HUES48 (cell line): Measurements from ENCODE around the gene C1QL4.
A peak's percentile ranks its signal among the peaks of the same experiment; 100 is the strongest.
"Not testable (repeated sequence)": the region's sequence is repeated elsewhere in the genome, so short reads cannot be mapped to it uniquely, and the experiment has no call there.

ENCODE experiments used
- H3K27ac ChIP-seq: one replicate; pipeline ENCODE4 v1.7.0; 2013; ENCODE audit warnings: low read depth, low read length, inconsistent platforms
- H3K27me3 ChIP-seq: 2 replicates; pipeline ENCODE4 v1.6.1; 2013; ENCODE audit warnings: mild to moderate bottlenecking, low read length; ENCODE audit not compliant: control insufficient read depth, insufficient read depth
- H3K36me3 ChIP-seq: 2 replicates; pipeline ENCODE4 v1.6.1; 2013; ENCODE audit warnings: low read length; ENCODE audit not compliant: control insufficient read depth, insufficient read depth
- H3K4me1 ChIP-seq: 2 replicates; pipeline ENCODE4 v1.6.1; 2013; ENCODE audit warnings: mild to moderate bottlenecking, low read length; ENCODE audit not compliant: control insufficient read depth, insufficient read depth
- H3K4me3 ChIP-seq: 2 replicates; pipeline ENCODE4 v1.5.1; 2013; ENCODE audit warnings: mild to moderate bottlenecking, low read depth, low read length
- H3K9ac ChIP-seq: 2 replicates; pipeline ENCODE4 v1.6.1; 2013; ENCODE audit warnings: mild to moderate bottlenecking, low read depth, low read length, moderate library complexity
- H3K9me3 ChIP-seq: 2 replicates; pipeline ENCODE4 v1.6.1; 2013; ENCODE audit warnings: low read length; ENCODE audit not compliant: control insufficient read depth, insufficient read depth

C1QL4 gene

DNA sequence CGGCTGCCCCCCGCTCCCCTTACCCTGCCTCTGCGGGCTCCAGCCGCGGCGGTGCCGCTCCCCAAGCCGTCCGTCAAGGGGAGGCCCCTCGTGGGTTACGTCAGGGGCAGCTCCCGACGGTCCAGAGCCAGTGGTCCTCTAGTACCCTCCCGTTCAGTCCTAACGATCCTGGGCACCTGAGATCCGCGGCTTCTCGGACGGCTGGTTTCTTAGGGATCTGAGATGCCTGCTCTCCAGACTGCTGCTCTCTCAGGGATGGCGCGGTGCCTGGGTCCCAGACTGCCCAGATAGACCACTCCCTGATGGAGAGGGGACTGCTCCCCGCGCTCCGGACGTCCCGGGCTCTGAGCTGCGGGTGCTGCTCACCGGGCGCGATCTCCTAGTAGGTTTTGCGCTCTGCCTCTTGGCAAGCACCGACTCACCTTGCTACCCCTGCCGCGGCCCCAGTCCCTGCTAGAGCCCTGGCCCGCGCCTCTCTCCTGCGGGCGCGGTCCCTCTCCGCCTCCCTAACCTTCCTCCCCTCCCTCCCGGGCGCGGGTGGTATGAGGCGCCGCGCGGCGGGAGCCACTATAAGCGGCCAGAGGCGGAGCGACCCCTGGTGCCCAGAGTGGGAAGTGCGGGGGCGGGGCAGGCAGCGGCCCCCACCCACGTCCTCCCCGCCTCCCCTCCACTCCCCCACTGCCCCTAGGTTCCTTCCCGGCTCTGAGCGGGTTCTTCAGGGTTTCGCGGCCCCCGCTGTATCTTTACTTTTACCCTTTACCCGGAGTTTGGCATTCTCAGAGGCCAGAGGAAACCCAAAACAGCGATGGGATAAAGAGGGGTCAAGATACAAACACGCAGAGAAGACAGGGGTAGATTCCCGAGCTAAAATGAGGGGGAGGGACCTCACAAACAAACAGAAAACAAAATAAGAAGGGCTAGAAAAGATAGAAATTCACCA, at the start of gene C1QL4:
Gene C1QL4 (minus strand): TSS at position 544 of the 940 bp plus-strand sequence. CDS start 711 bp downstream, outside the sequence.
- H3K27me3 ChIP-seq = peaks cover 100% of the 10 kb centered on the region
- no peak within 1 kb of the TSS for H3K9ac ChIP-seq

DNA sequence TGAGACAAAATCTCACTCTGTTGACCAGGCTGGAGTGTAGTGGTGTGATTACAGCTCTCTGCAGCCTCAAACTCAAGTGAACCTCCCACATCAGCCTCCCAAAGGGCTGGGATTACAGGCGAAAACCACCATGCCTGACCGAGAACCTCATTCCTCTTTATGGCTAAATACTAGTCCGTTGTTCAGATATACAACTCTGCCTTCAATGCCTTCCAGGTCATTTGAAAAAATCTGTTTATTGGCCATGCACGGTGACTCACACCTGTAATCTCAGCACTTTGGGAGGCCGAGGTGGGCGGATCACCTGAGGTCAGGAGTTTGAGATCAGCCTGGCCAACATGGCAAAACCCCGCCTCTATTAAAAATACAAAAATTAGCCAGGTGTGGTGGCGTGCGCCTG, 43.2 kb upstream of the C1QL4 start:
- not testable (repeated sequence) for H3K27me3 ChIP-seq, H3K9ac ChIP-seq, H3K27ac ChIP-seq, H3K9me3 ChIP-seq, H3K4me1 ChIP-seq, H3K36me3 ChIP-seq, H3K4me3 ChIP-seq

More for the DNA sequence above, at the start of gene C1QL4:
- peak within 1 kb of the TSS; percentile 60 for H3K4me3 ChIP-seq
- no peaks in the 10 kb centered on the region for H3K36me3 ChIP-seq
- H3K4me1 ChIP-seq = peaks cover 47% of the 10 kb centered on the region
- no peak within 1 kb of the TSS for H3K27ac ChIP-seq
- no peaks in the 10 kb centered on the region for H3K9me3 ChIP-seq

DNA sequence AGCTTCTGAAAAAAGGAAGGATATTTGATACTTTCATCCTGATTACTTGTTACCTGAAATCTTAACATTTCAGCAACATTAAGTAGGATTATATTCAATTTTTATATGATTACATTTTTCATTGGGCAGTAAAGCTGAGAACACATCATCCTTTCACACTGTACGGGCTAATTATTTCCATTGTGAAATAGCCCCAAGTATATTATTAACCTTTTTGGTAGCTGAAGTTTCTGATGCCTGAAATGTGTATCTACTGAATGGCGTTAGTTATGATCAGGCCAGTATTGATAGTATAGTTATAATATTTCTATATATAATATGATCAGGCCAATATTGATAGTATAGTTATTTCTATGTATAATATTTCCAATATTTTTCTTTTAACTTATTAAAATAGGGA, 40.4 kb upstream of the C1QL4 start:
- Histone ChIP-seq H3K4me3 (no peak overlapping the region), H3K4me1 (no peaks in the 10 kb centered on the region), H3K27ac (no peak overlapping the region), H3K36me3 (no peaks in the 10 kb centered on the region), H3K9me3 (no peaks in the 10 kb centered on the region), H3K27me3 (no peaks in the 10 kb centered on the region), H3K9ac (no peak overlapping the region)

DNA sequence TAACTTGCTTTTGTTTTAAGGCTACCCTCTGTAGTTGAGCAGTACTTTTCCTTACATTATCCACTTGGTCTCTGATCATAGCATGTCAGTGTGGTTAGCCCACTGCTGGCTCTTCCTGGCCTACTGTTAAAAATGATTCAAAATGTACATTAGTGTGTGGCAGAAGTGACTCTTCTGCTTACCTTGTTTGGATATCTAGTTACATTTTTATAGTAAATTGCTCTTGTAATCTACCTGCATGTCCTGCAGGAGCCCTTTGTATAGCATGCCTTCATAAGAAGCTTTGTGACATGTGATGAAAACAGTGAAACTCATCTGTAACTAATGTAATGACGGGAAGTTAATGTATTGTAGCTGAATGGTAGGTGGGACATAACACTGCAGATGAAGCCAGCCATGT, 38.4 kb upstream of the C1QL4 start:
- Histone ChIP-seq H3K27me3 (no peaks in the 10 kb centered on the region), H3K9me3 (no peaks in the 10 kb centered on the region), H3K4me3 (no peak overlapping the region), H3K27ac (no peak overlapping the region), H3K9ac (no peak overlapping the region), H3K36me3 (no peaks in the 10 kb centered on the region), H3K4me1 (no peaks in the 10 kb centered on the region)

DNA sequence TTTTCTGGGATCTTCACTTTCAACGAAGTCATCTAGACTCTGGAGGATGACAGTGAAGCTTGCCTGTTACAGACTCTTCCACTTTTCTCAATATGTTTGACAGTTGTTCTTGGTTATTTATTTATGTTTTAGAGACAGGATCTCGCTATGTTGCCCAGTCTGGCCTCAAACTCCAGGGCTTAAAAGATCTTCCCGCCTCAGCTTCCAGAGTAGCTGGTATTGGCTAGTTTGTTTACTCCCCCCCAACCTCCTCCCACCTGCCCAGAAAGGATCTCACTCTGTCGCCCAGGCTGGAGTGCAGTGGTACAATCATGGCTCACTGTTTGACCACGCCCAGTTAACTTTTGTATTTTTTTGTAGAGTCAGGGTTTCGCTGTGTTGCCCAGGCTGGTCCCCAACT, 33.6 kb upstream of the C1QL4 start:
- Histone ChIP-seq H3K4me1 (peaks cover 14% of the 10 kb centered on the region; the same call in 1 of the 2 replicates), H3K9ac (no peak overlapping the region), H3K36me3 (no peaks in the 10 kb centered on the region), H3K27ac (no peak overlapping the region), H3K4me3 (no peak overlapping the region), H3K9me3 (no peaks in the 10 kb centered on the region), H3K27me3 (peaks cover 2% of the 10 kb centered on the region; the same call in 1 of the 2 replicates)

DNA sequence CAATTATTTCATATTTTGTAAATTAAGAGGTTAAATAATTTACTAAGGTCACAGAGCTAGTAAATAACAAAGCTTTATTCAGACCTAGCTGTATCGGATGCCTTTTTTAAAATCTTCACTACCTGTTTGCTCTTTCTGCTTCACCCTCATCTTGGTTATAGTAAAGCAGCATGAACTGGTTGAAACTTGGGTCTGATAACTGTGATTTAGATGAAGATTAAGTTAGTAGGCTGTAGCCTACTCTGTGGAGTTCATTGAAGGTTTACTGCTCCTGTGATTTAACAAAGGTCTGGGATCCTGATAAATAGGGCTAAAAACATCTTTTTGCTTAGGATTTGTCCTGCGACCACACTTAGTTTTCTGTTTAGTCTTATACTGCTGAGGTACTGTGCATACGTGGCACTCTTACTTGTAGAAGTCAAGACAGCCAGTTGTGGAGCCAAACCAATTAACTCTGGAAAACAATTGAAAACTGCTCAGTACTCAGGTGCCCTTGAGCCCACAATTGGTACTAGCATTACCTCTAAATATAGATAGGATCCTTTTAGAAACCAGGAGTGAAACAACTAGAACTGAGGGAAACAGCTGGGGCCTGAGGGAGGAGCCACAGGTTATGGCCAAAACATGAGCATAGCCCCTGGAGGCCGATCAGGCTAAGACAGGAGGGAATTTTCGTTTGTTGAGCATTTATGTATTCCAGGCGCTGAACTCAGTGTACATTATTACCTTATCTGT, 32.6 kb upstream of the C1QL4 start:
- H3K4me3 ChIP-seq = peak overlapping the region; percentile 19; the same call in 1 of the 2 replicates
- H3K4me1 ChIP-seq = peaks cover 14% of the 10 kb centered on the region; the same call in 1 of the 2 replicates
- peak overlapping the region; percentile 46 for H3K27ac ChIP-seq
- H3K27me3 ChIP-seq = peaks cover 11% of the 10 kb centered on the region; the same call in 1 of the 2 replicates
- no peak overlapping the region for H3K9ac ChIP-seq
- H3K9me3 ChIP-seq = no peaks in the 10 kb centered on the region
- no peaks in the 10 kb centered on the region for H3K36me3 ChIP-seq

DNA sequence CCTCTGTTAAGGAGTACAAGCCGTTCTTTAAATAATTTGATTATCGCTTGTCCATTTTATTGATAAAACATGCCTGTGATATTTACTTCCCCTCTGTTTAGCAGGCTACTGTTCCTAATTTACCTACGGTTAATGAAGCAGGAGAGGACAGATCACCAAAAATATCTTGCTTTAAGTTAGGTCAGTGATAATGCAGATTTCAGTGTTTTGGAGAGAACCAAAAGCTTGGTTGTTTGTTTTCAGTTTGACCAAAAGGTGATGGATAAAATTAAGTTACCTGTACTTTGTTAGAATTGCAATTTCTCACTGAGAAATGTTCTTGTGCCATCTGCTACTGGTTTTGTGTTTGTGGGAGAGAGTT, 31.2 kb upstream of the C1QL4 start:
- peaks cover 11% of the 10 kb centered on the region; the same call in 1 of the 2 replicates for H3K27me3 ChIP-seq
- no peaks in the 10 kb centered on the region for H3K9me3 ChIP-seq
- H3K27ac ChIP-seq = peak overlapping the region; percentile 99
- peaks cover 14% of the 10 kb centered on the region; the same call in 1 of the 2 replicates for H3K4me1 ChIP-seq
- H3K9ac ChIP-seq = peak overlapping the region; percentile 73
- peak overlapping the region; percentile 93 for H3K4me3 ChIP-seq
- H3K36me3 ChIP-seq = no peaks in the 10 kb centered on the region

DNA sequence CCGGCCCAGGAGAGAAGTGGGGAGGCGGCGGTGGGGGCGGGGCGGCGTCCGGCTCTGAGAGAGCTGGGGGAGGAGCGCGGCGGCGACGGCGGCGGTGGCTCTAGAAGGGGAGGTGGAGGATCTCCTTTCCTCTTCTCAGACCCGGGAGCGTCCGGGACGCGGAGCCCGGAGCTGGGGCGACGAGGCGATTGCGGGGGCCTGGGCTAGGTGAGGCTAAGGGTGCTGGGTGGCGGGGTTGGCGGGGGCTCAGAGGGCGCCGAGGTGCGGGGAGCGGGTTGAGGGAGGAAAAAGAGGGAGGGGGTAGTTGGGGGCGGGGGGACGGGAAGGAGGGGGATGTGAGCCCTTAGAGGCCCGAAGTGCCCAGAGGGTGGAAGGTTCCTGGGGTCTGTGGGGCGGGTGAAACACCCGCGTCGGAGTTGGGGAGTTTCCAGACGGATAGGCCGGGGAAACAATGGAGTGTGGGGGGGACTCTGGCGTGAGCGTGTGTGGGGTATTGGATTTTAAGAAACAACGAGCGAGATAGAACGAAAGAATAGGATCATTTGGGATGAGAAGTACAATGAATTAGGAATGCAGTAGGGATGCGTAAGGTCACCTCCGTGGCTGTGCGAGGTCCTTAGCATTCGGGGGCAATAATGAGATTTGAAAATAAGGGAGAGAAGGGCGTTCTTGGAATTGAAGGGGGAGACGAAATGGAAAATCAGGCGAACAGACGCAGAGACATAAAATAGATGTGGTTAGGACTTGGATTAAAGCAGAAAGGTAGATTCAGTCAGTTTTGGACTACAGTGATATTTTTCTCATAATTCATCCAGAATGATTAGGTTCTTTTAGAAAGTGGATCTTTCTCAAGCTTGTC, 30.6 kb upstream of the C1QL4 start, which contains the start of gene SPATS2:
Gene SPATS2 (plus strand): TSS at position 82 of the 859 bp plus-strand sequence. CDS start 93,551 bp downstream, outside the sequence.
- Histone ChIP-seq H3K27ac (peak within 1 kb of the TSS; percentile 99), H3K9me3 (no peaks in the 10 kb centered on the region), H3K4me3 (peak within 1 kb of the TSS; percentile 93), H3K9ac (peak within 1 kb of the TSS; percentile 97), H3K36me3 (no peaks in the 10 kb centered on the region), H3K4me1 (peaks cover 14% of the 10 kb centered on the region; the same call in 1 of the 2 replicates), H3K27me3 (peaks cover 11% of the 10 kb centered on the region; the same call in 1 of the 2 replicates)

DNA sequence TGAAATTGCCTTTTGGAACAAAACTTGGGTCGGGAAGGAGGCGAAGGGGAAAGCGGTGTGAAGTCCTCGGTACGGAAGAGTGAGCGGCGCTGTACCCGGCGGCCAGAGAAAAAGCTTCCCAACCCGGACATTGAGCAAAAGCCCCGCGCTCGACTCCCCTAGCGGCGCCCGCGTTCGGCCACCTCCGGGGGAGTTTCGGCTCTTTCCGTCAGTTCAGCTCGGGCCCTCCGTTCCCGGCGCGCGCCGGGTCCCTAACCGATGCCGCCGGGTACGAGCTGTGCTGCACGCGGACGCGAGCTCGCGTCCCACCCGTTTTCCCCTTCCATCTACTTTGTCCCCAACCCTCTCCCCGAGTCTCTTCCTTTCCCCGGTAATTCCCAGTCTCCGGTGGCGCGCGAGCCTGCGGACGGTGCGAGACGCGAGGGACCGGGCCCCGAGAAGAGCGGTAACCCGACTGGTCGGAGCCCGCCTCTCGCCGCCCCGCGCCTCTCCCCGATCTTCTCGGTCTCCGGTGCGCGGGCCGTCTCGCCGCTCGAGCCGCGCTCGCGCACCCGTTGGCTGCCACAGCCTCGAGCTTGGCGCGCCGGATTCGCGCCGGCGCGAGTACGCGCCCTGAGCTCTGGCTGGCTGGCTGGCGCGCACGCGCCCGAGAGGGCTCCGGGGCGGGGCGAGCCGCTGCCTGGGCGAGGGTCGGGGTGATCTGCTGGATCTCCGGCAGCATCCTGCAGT, 29.8 kb upstream of the C1QL4 start:
- H3K27me3 ChIP-seq = peaks cover 11% of the 10 kb centered on the region; the same call in 1 of the 2 replicates
- no peaks in the 10 kb centered on the region for H3K9me3 ChIP-seq
- peak overlapping the region; percentile 93 for H3K4me3 ChIP-seq
- no peaks in the 10 kb centered on the region for H3K36me3 ChIP-seq
- H3K9ac ChIP-seq = peak overlapping the region; percentile 97
- H3K27ac ChIP-seq = peak overlapping the region; percentile 99
- peaks cover 14% of the 10 kb centered on the region; the same call in 1 of the 2 replicates for H3K4me1 ChIP-seq
